Hepatocyte (in vitro differentiated cells): ENCODE data around the gene AOPEP.

ENCODE experiments used
- CTCF ChIP-seq: fragments of 200-600 bp; sonication (generic); IDR thresholded peaks from 2 replicates; pipeline ENCODE4 v1.5.1; 2016; ENCODE audit warnings: antibody characterized with exemption, mild to moderate bottlenecking; ENCODE audit not compliant: poor library complexity
- EZH2 ChIP-seq: fragments of 200-600 bp; sonication (generic); IDR thresholded peaks from 2 replicates; pipeline ENCODE4 v1.6.1; 2016; ENCODE audit warnings: antibody characterized with exemption, mild to moderate bottlenecking, borderline replicate concordance

- TF ChIP-seq CTCF: no peak
- TF ChIP-seq EZH2: no peak
These were observed 30.7 kb downstream of the AOPEP start for GRCh38 chr9:94757158-94757557.
